ENCODE measurements around the gene KIF26B. TPM values are rescaled to one million over a fixed set of nuclear protein-coding genes. Genes with fewer than 3 reads are reported as not detected.

The KIF26B gene
- total RNA-seq, 4 donors from 2014 or later: 2.4 to 6.7 (median 6.1) TPM

- DNase-seq: no peak
- Histone ChIP-seq H3K9me3 (no peaks in the 10 kb centered on the region), H3K4me3 (replicated peaks in 1 of 3) (no peak overlapping the region), H3K27me3 (no peaks in the 10 kb centered on the region), H3K36me3 (no peaks in the 10 kb centered on the region), H3K4me1 (peaks cover 3 to 5% of the 10 kb centered on the region in 2 donors), H3K27ac (no peak overlapping the region)
- intact Hi-C loops (cut with DNase I): no loop called here
- no peak for TF ChIP-seq POLR2A (IDR thresholded peaks at IDR 0.05)
- WGBS, 2 donors: 79 to 85% methylated on average over 5 of the region's 5 CpGs
Measured at GRCh38 chr1:245444945-245445344, 290.2 kb downstream of the KIF26B start.

- 84 to 89% methylated on average over 1 of the region's 1 CpG for whole genome bisulfite sequencing, 2 donors
Measured at GRCh38 chr1:245448531-245448930, 293.7 kb downstream of the KIF26B start.

GRCh38 chr1:245448975-245449431 lies 294.2 kb downstream of the KIF26B start:
- Histone ChIP-seq H3K9me3 (no peaks in the 10 kb centered on the region), H3K4me1 (peaks cover 3 to 5% of the 10 kb centered on the region in 2 donors), H3K36me3 (no peaks in the 10 kb centered on the region), H3K27ac (no peak overlapping the region), H3K4me3 (replicated peaks in 1 of 3) (no peak overlapping the region), H3K27me3 (no peaks in the 10 kb centered on the region)
- no peak for TF ChIP-seq CTCF (IDR thresholded peaks at IDR 0.05)
- TF ChIP-seq POLR2A (IDR thresholded peaks at IDR 0.05): no peak
- WGBS, 2 donors: 26 to 29% methylated on average over 8 of the region's 8 CpGs
- DNase-seq: peak in 1 of 2 donors; percentile 13
- intact Hi-C loops (cut with DNase I): no loop called here

More at GRCh38 chr1:245448531-245448930, 293.7 kb downstream of the KIF26B start:
- peaks cover 3 to 5% of the 10 kb centered on the region in 2 donors for H3K4me1 ChIP-seq
- H3K27me3 ChIP-seq: no peaks in the 10 kb centered on the region
- intact Hi-C loops (cut with DNase I): no loop called here
- no peak overlapping the region for H3K27ac ChIP-seq
- H3K36me3 ChIP-seq: no peaks in the 10 kb centered on the region
- DNase-seq: no peak
- TF ChIP-seq POLR2A (IDR thresholded peaks at IDR 0.05): no peak
- no peak for TF ChIP-seq CTCF (IDR thresholded peaks at IDR 0.05)
- H3K4me3 ChIP-seq (replicated peaks in 1 of 3): no peak overlapping the region
- H3K9me3 ChIP-seq: no peaks in the 10 kb centered on the region

GRCh38 chr1:245453541-245453940 lies 298.8 kb downstream of the KIF26B start:
- Histone ChIP-seq H3K27ac (no peak overlapping the region), H3K9me3 (no peaks in the 10 kb centered on the region), H3K36me3 (no peaks in the 10 kb centered on the region), H3K4me1 (peaks cover 3 to 5% of the 10 kb centered on the region in 2 donors), H3K27me3 (no peaks in the 10 kb centered on the region), H3K4me3 (replicated peaks in 1 of 3) (no peak overlapping the region)
- no peak for DNase-seq
- 78 to 94% methylated on average over 4 of the region's 4 CpGs for WGBS, 2 donors
- intact Hi-C loops (cut with DNase I): no loop called here
- no peak for TF ChIP-seq CTCF (IDR thresholded peaks at IDR 0.05)
- no peak for TF ChIP-seq POLR2A (IDR thresholded peaks at IDR 0.05)

- H3K36me3 ChIP-seq: no peaks in the 10 kb centered on the region
- intact Hi-C loops (cut with DNase I): no loop called here
Measured at GRCh38 chr1:245454051-245454450, 299.3 kb downstream of the KIF26B start.

More at GRCh38 chr1:245454051-245454450, 299.3 kb downstream of the KIF26B start:
- 91 to 97% methylated on average over 2 of the region's 2 CpGs for WGBS, 2 donors
- Histone ChIP-seq H3K27me3 (no peaks in the 10 kb centered on the region), H3K9me3 (no peaks in the 10 kb centered on the region), H3K27ac (no peak overlapping the region), H3K4me3 (replicated peaks in 1 of 3) (no peak overlapping the region), H3K4me1 (peaks cover 3 to 4% of the 10 kb centered on the region in 2 donors)
- no peak for DNase-seq
- TF ChIP-seq CTCF (IDR thresholded peaks at IDR 0.05) (no peak), POLR2A (IDR thresholded peaks at IDR 0.05) (no peak)
